ENCODE results near the gene WDR77.

The WDR77 gene

DNA sequence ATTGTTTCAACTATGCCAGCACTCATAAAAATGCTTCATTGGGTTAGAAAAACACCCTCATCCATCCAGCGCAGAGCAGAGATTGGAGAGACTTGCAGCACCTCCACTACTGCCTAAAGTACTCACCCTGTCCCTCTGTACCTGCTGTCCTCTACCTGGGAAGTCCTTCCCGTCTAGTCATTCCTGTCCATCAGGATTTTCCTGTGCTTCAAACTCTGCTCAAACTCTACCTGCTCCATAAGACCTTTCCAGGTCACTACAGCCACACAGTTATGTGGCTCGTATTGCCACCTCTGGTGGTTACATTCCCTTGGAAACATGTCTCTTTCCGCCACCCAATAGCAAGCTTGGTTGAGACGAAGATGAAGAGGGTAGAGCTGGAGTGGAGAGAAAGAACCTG, 28.7 kb downstream of the WDR77 start:
- Histone ChIP-seq H3K9me2 (replicated peaks; ENCODE audit: insufficient read depth, low read length) (no peaks in the 10 kb centered on the region), H4K20me1 (ENCODE audit: low read depth, low read length) (no peaks in the 10 kb centered on the region), H3K9me3 (ENCODE audit: insufficient read depth, low read length) (no peaks in the 10 kb centered on the region), H3K27me3 (ENCODE audit: low read length) (no peaks in the 10 kb centered on the region), H3K27ac (ENCODE audit: low read depth, low read length) (no peak overlapping the region), H2AFZ (ENCODE audit: low read depth, low read length, severe bottlenecking) (no peak overlapping the region), H3K4me3 (ENCODE audit: insufficient read depth, low read length, poor library complexity, severe bottlenecking) (no peak overlapping the region), H3F3A (ENCODE audit: insufficient read depth) (no peaks in the 10 kb centered on the region), H3K4me2 (ENCODE audit: low read depth, low read length, poor library complexity, severe bottlenecking) (no peak overlapping the region), H3K9ac (ENCODE audit: low read length) (no peak overlapping the region), H3K36me3 (ENCODE audit: low read length) (no peaks in the 10 kb centered on the region), H3K79me2 (ENCODE audit: insufficient read depth, low read length) (no peaks in the 10 kb centered on the region)
- no peak for TF ChIP-seq EZH2phosphoT487 (conservative IDR thresholded peaks at IDR 0.05; ENCODE audit: low read length)
- TF ChIP-seq, protein P1, sequence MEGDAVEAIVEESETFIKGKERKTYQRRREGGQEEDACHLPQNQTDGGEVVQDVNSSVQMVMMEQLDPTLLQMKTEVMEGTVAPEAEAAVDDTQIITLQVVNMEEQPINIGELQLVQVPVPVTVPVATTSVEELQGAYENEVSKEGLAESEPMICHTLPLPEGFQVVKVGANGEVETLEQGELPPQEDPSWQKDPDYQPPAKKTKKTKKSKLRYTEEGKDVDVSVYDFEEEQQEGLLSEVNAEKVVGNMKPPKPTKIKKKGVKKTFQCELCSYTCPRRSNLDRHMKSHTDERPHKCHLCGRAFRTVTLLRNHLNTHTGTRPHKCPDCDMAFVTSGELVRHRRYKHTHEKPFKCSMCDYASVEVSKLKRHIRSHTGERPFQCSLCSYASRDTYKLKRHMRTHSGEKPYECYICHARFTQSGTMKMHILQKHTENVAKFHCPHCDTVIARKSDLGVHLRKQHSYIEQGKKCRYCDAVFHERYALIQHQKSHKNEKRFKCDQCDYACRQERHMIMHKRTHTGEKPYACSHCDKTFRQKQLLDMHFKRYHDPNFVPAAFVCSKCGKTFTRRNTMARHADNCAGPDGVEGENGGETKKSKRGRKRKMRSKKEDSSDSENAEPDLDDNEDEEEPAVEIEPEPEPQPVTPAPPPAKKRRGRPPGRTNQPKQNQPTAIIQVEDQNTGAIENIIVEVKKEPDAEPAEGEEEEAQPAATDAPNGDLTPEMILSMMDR (IDR thresholded peaks at IDR 0.05; ENCODE audit: insufficient read depth, low read length, poor library complexity, severe bottlenecking): no peak

DNA sequence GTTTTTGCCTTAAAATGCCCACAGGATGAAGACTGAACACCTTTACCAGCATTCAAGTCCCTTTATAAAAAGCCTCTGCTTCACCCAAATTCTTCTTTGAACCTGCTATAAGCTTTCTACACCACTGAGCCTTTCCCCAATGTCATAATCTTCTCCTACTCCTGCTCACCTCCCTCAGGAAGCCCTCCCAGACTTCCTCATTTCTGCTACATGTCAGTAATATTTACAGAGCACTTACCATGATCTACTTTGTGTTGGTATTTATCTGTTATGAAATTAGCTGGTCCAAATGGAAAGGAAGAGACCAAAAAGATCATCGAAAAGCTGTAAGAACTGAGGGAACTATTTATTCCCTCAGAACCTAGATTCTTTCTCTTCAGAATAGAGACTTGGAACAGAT, 30.0 kb downstream of the WDR77 start:
- no peaks in the 10 kb centered on the region for H3K36me3 ChIP-seq (ENCODE audit: low read length)
- no peaks in the 10 kb centered on the region for H3K79me2 ChIP-seq (ENCODE audit: insufficient read depth, low read length)
- no peaks in the 10 kb centered on the region for H3F3A ChIP-seq (ENCODE audit: insufficient read depth)
- H3K9me3 ChIP-seq (ENCODE audit: insufficient read depth, low read length): no peaks in the 10 kb centered on the region
- TF ChIP-seq EZH2phosphoT487 (conservative IDR thresholded peaks at IDR 0.05; ENCODE audit: low read length): no peak
- TF ChIP-seq, protein P1 (IDR thresholded peaks at IDR 0.05; ENCODE audit: insufficient read depth, low read length, poor library complexity, severe bottlenecking): no peak
- no peak overlapping the region for H2AFZ ChIP-seq (ENCODE audit: low read depth, low read length, severe bottlenecking)
- H3K4me3 ChIP-seq (ENCODE audit: insufficient read depth, low read length, poor library complexity, severe bottlenecking): no peak overlapping the region
- H3K27ac ChIP-seq (ENCODE audit: low read depth, low read length): no peak overlapping the region
- H4K20me1 ChIP-seq (ENCODE audit: low read depth, low read length): no peaks in the 10 kb centered on the region
- H3K27me3 ChIP-seq (ENCODE audit: low read length): no peaks in the 10 kb centered on the region
- no peak overlapping the region for H3K9ac ChIP-seq (ENCODE audit: low read length)
- no peak overlapping the region for H3K4me2 ChIP-seq (ENCODE audit: low read depth, low read length, poor library complexity, severe bottlenecking)
- no peaks in the 10 kb centered on the region for H3K9me2 ChIP-seq (replicated peaks; ENCODE audit: insufficient read depth, low read length)

DNA sequence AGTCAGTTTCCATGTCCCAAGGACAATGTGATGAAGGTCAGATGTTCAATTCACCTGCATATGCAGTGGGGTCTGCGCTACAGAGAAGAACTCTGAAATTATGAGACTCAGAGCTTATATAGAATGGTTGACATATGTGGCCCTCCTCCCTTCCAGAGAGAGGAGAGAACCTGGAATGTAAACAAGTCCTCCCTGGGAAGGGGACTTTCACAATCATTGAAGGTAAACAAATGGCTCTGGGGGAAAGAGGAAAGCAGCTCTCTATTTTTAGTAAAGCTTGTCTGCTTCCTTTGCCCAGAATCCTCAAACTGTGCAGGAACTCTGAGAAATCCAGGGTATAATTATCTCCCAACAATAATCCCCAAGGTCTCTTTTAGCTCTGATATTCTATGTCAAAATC, 31.3 kb downstream of the WDR77 start:
- H4K20me1 ChIP-seq (ENCODE audit: low read depth, low read length): no peaks in the 10 kb centered on the region
- H3K27me3 ChIP-seq (ENCODE audit: low read length): no peaks in the 10 kb centered on the region
- H3K4me3 ChIP-seq (ENCODE audit: insufficient read depth, low read length, poor library complexity, severe bottlenecking): no peak overlapping the region
- no peak overlapping the region for H2AFZ ChIP-seq (ENCODE audit: low read depth, low read length, severe bottlenecking)
- no peaks in the 10 kb centered on the region for H3K9me2 ChIP-seq (replicated peaks; ENCODE audit: insufficient read depth, low read length)
- no peaks in the 10 kb centered on the region for H3K9me3 ChIP-seq (ENCODE audit: insufficient read depth, low read length)
- H3K9ac ChIP-seq (ENCODE audit: low read length): no peak overlapping the region
- H3K4me2 ChIP-seq (ENCODE audit: low read depth, low read length, poor library complexity, severe bottlenecking): no peak overlapping the region
- H3K27ac ChIP-seq (ENCODE audit: low read depth, low read length): no peak overlapping the region
- TF ChIP-seq, protein P1 (IDR thresholded peaks at IDR 0.05; ENCODE audit: insufficient read depth, low read length, poor library complexity, severe bottlenecking): no peak
- no peak for TF ChIP-seq EZH2phosphoT487 (conservative IDR thresholded peaks at IDR 0.05; ENCODE audit: low read length)
- H3K36me3 ChIP-seq (ENCODE audit: low read length): no peaks in the 10 kb centered on the region
- H3F3A ChIP-seq (ENCODE audit: insufficient read depth): no peaks in the 10 kb centered on the region
- no peaks in the 10 kb centered on the region for H3K79me2 ChIP-seq (ENCODE audit: insufficient read depth, low read length)
